Measurements from ENCODE around the gene DNER.
"Not testable (repeated sequence)": the region's sequence is repeated elsewhere in the genome, so short reads cannot be mapped to it uniquely, and the experiment has no call there.

Gene DNER

DNA sequence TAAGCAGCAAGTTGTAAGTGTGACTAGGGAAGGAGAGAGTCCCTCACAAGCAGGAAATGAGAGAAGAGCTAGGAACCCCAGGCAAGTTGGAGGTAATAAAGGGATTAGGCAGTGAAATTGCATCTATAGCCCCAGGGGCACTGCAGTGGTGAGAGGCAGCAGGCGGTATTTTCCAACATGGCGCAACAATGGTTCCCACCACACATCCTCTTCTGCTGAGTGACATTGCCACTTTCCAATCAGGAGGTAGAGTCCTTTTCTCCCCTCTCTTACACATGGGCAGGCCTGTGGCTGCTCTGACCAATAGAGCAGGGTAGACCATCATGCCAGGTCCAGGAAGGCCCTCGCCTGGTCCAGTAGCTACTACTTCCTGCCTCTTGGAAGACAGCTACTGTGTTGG lies 86.6 kb downstream of the DNER start:
- DNase-seq (ENCODE audit: low read depth in 2 of 3, low spot score in 1 of 3) = no peak

- DNase-seq (ENCODE audit: low read depth in 2 of 3, low spot score in 1 of 3) = no peak
Measured at GRCh38 chr2:229622495-229623355, 91.6 kb downstream of the DNER start.

DNA sequence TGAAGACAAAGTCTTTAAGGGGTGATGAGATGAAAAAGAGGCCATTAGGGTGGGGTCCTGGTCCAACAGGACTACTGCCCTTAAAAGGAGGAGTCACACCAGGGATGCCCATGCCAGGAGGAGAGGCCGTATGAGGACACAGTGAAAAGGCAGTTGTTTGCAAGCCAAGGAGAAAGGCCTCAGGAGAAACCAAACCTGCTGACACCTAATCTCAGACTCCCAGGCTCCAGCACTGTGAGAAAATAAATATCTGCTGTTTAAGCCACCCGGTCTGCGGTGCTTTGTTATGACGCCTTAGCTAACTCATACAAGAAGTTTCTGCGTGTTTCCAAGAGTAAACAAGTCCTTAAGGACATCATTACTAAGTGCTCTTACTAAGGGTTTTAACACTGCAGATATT lies 93.6 kb downstream of the DNER start:
- DNase-seq (ENCODE audit: low read depth in 2 of 3, low spot score in 1 of 3) = no peak

GRCh38 chr2:229620289-229620688 lies 94.1 kb downstream of the DNER start:
- DNase-seq (ENCODE audit: low read depth in 2 of 3, low spot score in 1 of 3) = no peak

DNA sequence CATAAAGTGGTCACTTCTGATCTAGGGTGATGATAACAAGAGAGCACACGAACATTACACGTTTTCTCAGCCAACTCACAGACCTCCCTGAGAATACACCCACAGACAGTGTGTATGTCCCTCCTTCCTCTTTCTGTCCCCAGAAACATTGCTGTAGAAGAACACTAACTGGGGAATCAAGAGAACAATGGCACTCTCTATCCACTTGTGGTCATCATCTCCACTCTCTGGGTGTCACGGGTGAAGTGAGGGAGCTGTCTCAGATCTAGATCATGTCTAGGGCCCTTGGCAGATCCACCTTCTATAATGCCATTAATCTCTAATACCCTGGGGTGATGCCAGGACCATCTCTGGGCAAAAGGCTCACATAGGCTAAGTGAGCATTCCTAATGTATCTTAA lies 97.9 kb downstream of the DNER start:
- DNase-seq (ENCODE audit: low read depth in 2 of 3, low spot score in 1 of 3) = no peak

- DNase-seq (ENCODE audit: low read depth in 2 of 3, low spot score in 1 of 3) = not testable (repeated sequence)
Measured at GRCh38 chr2:229614021-229614420, 100.3 kb downstream of the DNER start.

GRCh38 chr2:229612384-229612971 lies 101.9 kb downstream of the DNER start:
- DNase-seq (ENCODE audit: low read depth in 2 of 3, low spot score in 1 of 3) = no peak

GRCh38 chr2:229611360-229611759 lies 103.0 kb downstream of the DNER start:
- no peak for DNase-seq (ENCODE audit: low read depth in 2 of 3, low spot score in 1 of 3)

DNA sequence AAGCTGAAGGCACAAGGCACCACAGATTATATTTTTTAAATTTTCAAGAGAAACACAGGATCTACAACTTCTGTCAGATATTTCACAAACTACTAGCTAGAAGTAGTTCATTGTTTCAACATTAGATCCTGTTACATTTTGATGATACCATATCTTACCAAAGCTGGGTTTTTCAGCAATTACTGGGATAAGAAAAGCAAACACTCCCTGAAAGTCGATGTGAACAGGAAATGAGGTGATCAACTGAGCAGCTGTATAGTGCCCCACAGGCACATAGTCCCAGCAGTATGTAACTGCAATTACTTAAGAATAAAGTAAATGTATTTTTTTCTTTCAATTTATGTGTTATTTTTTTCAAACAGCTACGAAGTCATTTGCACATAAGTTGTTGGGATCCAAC lies 103.5 kb downstream of the DNER start:
- DNase-seq (ENCODE audit: low read depth in 2 of 3, low spot score in 1 of 3) = no peak

DNA sequence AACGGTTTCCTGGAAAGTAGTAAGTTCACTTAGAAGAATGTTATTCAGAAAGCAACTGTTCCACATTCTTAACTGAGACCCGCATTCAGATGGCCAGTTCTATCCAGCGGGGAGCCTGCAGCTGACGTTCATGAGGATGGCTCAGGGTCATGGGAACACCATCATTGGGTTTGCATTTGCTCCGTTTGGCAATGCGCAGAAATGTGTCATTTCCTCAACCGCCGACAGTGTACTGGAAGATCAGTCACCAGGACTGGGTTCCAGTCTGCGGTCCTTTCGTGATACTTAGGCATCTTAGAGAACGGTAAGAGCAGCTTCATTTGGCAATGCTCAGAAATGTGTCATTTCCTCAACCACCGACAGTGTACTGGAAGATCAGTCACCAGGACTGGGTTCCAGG lies 104.0 kb downstream of the DNER start:
- no peak for DNase-seq (ENCODE audit: low read depth in 2 of 3, low spot score in 1 of 3)

DNA sequence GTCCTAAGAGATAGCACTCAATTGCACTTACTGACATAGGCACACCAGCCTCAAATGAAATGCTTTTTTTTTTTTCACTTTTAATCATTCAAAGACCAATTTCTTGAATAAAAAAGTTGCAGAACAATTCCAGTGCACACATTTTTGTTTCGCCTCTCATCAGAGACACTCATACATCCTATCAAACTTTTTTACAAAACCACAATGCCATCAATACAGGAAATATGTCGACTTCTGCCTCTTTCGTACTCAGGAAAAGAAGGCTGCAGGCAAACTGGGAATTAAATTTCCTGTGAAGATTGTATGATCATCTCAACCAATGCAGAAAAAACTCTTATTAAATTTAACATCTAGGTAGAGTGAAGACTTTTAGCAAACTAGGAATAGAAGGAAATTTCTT lies 112.4 kb downstream of the DNER start:
- no peak for DNase-seq (ENCODE audit: low read depth in 2 of 3, low spot score in 1 of 3)

GRCh38 chr2:229601396-229601795 lies 113.0 kb downstream of the DNER start:
- no peak for DNase-seq (ENCODE audit: low read depth in 2 of 3, low spot score in 1 of 3)

- no peak for DNase-seq (ENCODE audit: low read depth in 2 of 3, low spot score in 1 of 3)
Measured at GRCh38 chr2:229598227-229598626, 116.1 kb downstream of the DNER start.

GRCh38 chr2:229596796-229597195 lies 117.6 kb downstream of the DNER start:
- DNase-seq (ENCODE audit: low read depth in 2 of 3, low spot score in 1 of 3) = no peak

- DNase-seq (ENCODE audit: low read depth in 2 of 3, low spot score in 1 of 3) = no peak
Measured at GRCh38 chr2:229591611-229592010, 122.7 kb downstream of the DNER start.

DNA sequence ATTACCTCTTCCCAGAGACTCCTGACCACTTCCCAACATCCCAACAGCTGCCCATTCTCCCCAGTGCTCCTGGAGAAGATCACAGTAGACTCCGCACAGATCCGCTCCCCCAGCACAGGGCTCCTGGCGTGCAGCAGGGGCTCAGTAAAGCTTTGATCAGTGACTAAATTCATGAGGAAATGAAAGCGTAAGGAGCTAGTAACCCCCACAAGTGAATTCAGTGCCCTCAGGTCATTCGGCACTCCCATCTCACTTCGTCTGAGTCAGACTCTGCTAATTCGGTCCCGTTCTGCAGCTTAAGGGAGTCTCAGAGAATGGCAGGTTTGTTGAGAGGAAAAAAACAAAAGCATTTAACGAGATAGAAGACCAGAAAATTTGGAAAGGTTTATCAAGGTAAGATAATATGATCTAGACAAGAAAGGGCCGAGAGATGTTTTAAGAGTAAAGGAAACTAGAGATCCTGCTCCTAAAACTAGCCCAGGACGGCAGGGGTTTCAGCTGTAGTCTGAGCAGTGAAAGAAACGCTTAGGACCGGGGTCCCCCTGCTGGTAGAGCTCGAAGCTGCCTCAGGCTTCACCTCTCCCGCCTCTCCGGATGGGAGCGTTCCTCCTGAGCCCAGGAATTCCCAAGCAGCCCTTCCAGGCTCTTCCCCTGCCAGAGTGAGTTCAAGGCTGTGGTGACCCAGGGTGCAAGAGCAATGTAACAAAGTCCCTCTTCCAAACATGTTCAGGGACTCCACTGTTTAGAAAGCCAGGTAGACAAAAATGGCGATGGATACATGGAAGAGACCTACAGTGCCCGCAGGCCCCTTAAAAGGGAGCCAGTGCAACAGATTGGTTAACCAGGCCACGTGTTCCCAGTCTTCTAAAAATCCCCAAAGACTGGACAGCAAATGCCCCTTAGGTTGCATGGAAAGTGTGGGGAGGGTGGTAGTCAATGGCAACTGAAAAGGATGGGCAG lies 127.3 kb downstream of the DNER start:
- DNase-seq (ENCODE audit: low read depth in 2 of 3, low spot score in 1 of 3) = peak in 2 of 3 donors; percentile 16 to 19

GRCh38 chr2:229586012-229586411 lies 128.3 kb downstream of the DNER start:
- no peak for DNase-seq (ENCODE audit: low read depth in 2 of 3, low spot score in 1 of 3)

DNA sequence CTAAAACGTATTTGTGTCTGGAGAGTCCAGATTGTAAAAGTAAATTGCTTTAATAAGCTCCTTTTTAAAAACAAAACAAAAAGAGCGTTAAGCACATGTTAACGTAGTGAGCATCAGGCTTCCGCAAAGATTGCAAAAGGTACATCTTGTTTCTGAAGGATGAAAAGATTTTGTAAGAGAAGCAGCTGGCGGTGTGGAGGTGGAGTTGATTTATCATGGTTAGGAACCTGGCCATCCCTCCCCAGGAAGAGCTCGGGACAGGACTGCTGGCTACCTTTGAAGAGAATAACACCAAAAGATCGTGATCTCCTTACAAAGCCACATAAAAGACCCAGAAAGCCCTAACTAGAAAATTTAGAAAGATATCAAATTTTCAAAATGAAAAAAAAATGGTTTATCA lies 132.2 kb downstream of the DNER start:
- no peak for DNase-seq (ENCODE audit: low read depth in 2 of 3, low spot score in 1 of 3)

GRCh38 chr2:229578052-229578846 lies 136.1 kb downstream of the DNER start:
- no peak for DNase-seq (ENCODE audit: low read depth in 2 of 3, low spot score in 1 of 3)

DNA sequence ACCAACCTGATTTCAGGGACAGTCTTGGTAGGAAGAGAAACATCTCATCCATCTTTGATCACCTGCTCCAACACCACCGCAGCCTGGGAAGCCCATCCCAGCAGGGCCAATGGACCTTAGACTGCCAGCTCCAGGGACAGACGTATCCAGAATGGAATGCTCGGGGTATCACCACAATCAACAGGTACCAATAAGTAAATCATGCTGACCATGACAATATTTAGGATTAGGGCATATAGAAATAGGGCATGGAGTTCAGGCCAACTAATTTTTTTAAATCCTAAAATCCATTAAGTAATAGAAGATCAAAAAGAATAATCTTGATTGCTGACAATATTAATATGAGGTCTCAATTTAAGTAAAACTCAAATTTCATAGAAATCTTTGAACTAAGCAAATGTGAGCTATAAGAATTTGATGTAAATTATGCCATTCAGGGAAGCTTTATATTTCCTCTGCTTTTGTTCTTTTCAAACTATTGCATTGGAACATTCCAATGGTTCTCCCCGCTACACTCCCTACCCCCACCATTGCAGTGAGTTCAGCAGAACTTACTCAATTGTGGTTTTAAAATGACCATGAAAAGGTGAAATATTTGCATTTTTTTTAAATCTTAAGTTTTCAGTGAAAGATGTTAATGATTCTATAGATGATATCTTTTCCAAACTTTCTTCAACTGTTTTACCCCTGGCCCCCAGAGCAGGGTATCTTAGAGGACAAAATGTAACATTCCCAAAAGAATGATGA lies 138.6 kb downstream of the DNER start:
- no peak for DNase-seq (ENCODE audit: low read depth in 2 of 3, low spot score in 1 of 3)
